ENCODE data around the gene NAA15. TPM values are rescaled to one million over a fixed set of nuclear protein-coding genes. Genes with fewer than 3 reads are reported as not detected.

The NAA15 gene
- total RNA-seq, 4 donors from 2014 or later, result 25.0 to 48.8 (median 37.2) TPM

DNA sequence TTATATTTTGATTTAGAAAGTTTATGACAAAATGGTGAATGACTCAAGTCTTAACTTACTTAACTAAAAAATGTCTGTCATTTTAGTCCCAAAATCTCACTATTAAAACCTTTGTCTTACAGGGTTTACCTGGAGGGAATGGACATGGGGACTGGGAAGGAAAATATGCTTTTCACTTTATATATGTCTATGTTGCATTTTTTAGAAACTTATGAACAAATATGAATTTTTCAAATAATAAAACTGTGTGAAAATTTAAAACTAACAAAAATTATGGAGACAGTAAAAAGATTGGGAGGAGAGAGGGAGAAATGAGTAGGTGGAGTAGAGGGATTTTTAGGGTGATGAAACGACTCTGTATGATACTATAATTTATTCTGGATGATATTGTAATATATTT lies 27.5 kb upstream of the NAA15 start:
- ATAC-seq, result no peak
- DNase-seq, result no peak
- Histone ChIP-seq H3K4me1 (no peaks in the 10 kb centered on the region), H3K9me3 (no peaks in the 10 kb centered on the region), H3K36me3 (no peaks in the 10 kb centered on the region), H3K27me3 (peaks cover 2 to 7% (median 5%) of the 10 kb centered on the region in 3 donors), H3K27ac (no peak overlapping the region), H3K4me3 (no peak overlapping the region)
- TF ChIP-seq CTCF (IDR thresholded peaks at IDR 0.05 in 4 of 5, conservative IDR thresholded peaks at IDR 0.05 in 1 of 5), result no peak
- no peak for TF ChIP-seq POLR2A (IDR thresholded peaks at IDR 0.05)
- intact Hi-C loops (cut with DNase I; ENCODE audit: low total_unique reads), result no loop called here
- in situ Hi-C loops (cut with MboI; ENCODE audit: low sequenced_read_pairs in 4 of 4), result no loop called here

- in situ Hi-C loops (cut with MboI; ENCODE audit: low sequenced_read_pairs in 4 of 4) (no loop called here), intact Hi-C loops (cut with DNase I; ENCODE audit: low total_unique reads) (no loop called here)
- H3K4me3 ChIP-seq, result no peak overlapping the region
- H3K27me3 ChIP-seq, result peaks cover 9 to 13% (median 11%) of the 10 kb centered on the region in 3 donors
- DNase-seq (no peak), ATAC-seq (no peak)
- no peak overlapping the region for H3K27ac ChIP-seq
- H3K9me3 ChIP-seq, result no peaks in the 10 kb centered on the region
- H3K36me3 ChIP-seq, result no peaks in the 10 kb centered on the region
- H3K4me1 ChIP-seq, result no peaks in the 10 kb centered on the region
- TF ChIP-seq CTCF (IDR thresholded peaks at IDR 0.05 in 4 of 5, conservative IDR thresholded peaks at IDR 0.05 in 1 of 5) (no peak), POLR2A (IDR thresholded peaks at IDR 0.05) (no peak)
Observed at GRCh38 chr4:139274790-139275189, 26.5 kb upstream of the NAA15 start.

GRCh38 chr4:139275281-139275735 lies 26.0 kb upstream of the NAA15 start:
- Histone ChIP-seq H3K4me1 (no peaks in the 10 kb centered on the region), H3K4me3 (no peak overlapping the region), H3K9me3 (no peaks in the 10 kb centered on the region), H3K27me3 (peaks cover 9 to 15% (median 13%) of the 10 kb centered on the region in 3 donors), H3K36me3 (no peaks in the 10 kb centered on the region), H3K27ac (no peak overlapping the region)
- in situ Hi-C loops (cut with MboI; ENCODE audit: low sequenced_read_pairs in 4 of 4), result no loop called here
- ATAC-seq, result no peak
- no peak for DNase-seq
- TF ChIP-seq POLR2A (IDR thresholded peaks at IDR 0.05) (no peak), CTCF (IDR thresholded peaks at IDR 0.05 in 4 of 5, conservative IDR thresholded peaks at IDR 0.05 in 1 of 5) (no peak)
- intact Hi-C loops (cut with DNase I; ENCODE audit: low total_unique reads), result no loop called here

- in situ Hi-C loops (cut with MboI; ENCODE audit: low sequenced_read_pairs in 4 of 4), result no loop called here
- DNase-seq (no peak), ATAC-seq (no peak)
- Histone ChIP-seq H3K36me3 (no peaks in the 10 kb centered on the region), H3K4me3 (no peak overlapping the region), H3K4me1 (no peaks in the 10 kb centered on the region), H3K9me3 (no peaks in the 10 kb centered on the region), H3K27me3 (peaks cover 9 to 15% (median 13%) of the 10 kb centered on the region in 3 donors), H3K27ac (no peak overlapping the region)
- no peak for TF ChIP-seq CTCF (IDR thresholded peaks at IDR 0.05 in 4 of 5, conservative IDR thresholded peaks at IDR 0.05 in 1 of 5)
- no peak for TF ChIP-seq POLR2A (IDR thresholded peaks at IDR 0.05)
- intact Hi-C loops (cut with DNase I; ENCODE audit: low total_unique reads), result no loop called here
Observed at GRCh38 chr4:139278485-139278884, 22.8 kb upstream of the NAA15 start.

Data from gastrocnemius medialis (tissue), 4 donors.